Measurements from ENCODE around the gene FAM221B.
A peak's percentile ranks its signal among the peaks of the same experiment; 100 is the strongest.

FAM221B gene

DNA sequence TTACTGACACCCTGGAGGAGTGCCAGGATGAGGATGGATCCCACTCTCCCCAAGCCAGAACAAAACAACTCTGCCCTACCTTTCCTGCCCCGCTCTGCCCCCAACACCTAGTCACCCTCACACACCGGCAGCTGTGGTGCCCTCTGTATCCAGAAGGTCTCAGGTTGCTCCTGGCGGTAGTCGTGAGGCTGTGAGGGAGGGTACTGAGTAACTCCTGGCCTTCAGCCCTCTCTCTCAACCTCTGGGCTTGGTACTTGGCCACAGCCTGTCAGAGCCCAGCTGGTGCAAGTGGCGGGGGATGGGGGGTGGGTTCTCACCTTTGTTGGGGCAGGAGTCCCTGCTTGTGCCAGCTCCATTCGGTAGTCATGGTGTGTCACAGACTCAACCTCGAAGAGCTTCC is 18.4 kb downstream of the FAM221B start:
- no peak overlapping the region for H3K4me3 Mint-ChIP-seq
- H3K27ac Mint-ChIP-seq (ENCODE audit: low read depth), result no peak overlapping the region

GRCh38 chr9:35808433-35808832 is 20.1 kb downstream of the FAM221B start:
- H3K27ac Mint-ChIP-seq (ENCODE audit: low read depth), result no peak overlapping the region
- H3K27me3 Mint-ChIP-seq, result no peaks in the 10 kb centered on the region
- H3K36me3 Mint-ChIP-seq (ENCODE audit: insufficient read depth), result peaks cover 17% of the 10 kb centered on the region
- peaks cover 22% of the 10 kb centered on the region for H3K4me1 Mint-ChIP-seq
- no peaks in the 10 kb centered on the region for H3K9me3 Mint-ChIP-seq
- DNase-seq (ENCODE audit: low spot score in 2 of 2) (no peak), ATAC-seq (replicated peaks; ENCODE audit: extremely low read depth, poor library complexity, severe bottlenecking) (no peak)
- H3K4me3 Mint-ChIP-seq, result no peak overlapping the region

More for the DNA sequence above, 18.4 kb downstream of the FAM221B start:
- ATAC-seq (replicated peaks; ENCODE audit: extremely low read depth, poor library complexity, severe bottlenecking), result no peak
- Mint-ChIP-seq H3K36me3 (ENCODE audit: insufficient read depth) (peaks cover 24% of the 10 kb centered on the region), H3K4me1 (peaks cover 31% of the 10 kb centered on the region), H3K9me3 (no peaks in the 10 kb centered on the region), H3K27me3 (no peaks in the 10 kb centered on the region)
- no peak for DNase-seq (ENCODE audit: low spot score in 2 of 2)

GRCh38 chr9:35806101-35806500 is 22.4 kb downstream of the FAM221B start:
- Mint-ChIP-seq H3K27ac (ENCODE audit: low read depth) (no peak overlapping the region), H3K36me3 (ENCODE audit: insufficient read depth) (peaks cover 5% of the 10 kb centered on the region), H3K4me3 (no peak overlapping the region), H3K9me3 (no peaks in the 10 kb centered on the region), H3K4me1 (peaks cover 2% of the 10 kb centered on the region), H3K27me3 (no peaks in the 10 kb centered on the region)
- DNase-seq (ENCODE audit: low spot score in 2 of 2), result no peak
- no peak for ATAC-seq (replicated peaks; ENCODE audit: extremely low read depth, poor library complexity, severe bottlenecking)

DNA sequence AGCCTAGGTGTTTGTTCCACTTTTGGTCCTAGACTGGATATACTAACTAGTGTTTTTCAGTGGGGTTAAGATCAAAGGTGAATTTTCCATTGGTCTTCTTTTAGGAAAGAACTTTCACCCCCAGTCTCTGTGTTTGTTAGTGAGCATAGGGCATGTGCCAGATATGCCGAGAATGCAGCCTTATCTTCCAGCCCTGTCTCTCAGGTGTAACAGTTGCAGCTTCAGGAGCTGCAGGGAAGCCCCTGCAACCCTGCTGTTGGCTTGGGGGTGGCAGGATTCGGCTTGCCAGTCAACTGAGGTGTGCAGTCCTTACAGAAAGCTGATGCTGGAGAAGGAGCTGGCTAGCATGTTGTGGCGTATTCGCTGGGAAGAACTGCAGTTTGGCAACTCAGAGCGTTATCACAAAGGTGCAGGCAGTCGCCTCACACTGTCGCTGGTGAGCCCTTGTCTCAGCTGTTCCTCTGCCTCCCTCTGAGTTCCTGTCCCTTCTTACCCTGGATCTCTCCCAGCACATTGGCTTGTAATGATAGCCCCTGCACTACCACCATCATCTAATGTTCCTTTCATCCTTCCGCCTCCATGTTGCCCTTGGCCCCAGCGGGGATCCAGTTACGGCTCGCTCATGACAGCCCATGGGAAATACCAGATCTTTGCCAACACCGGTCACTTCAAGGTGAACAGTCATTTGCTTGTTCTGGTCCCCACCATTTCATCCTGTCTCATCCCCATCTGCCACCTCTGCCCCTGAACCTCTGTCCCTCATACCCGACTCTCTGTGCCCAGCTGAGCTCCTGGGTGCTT is 27.0 kb downstream of the FAM221B start:
- Mint-ChIP-seq H3K9me3 (no peaks in the 10 kb centered on the region), H3K4me3 (no peak overlapping the region), H3K27ac (ENCODE audit: low read depth) (no peak overlapping the region), H3K36me3 (ENCODE audit: insufficient read depth) (peaks cover 7% of the 10 kb centered on the region), H3K27me3 (no peaks in the 10 kb centered on the region), H3K4me1 (no peaks in the 10 kb centered on the region)
- ATAC-seq (replicated peaks; ENCODE audit: extremely low read depth, poor library complexity, severe bottlenecking), result no peak
- DNase-seq (ENCODE audit: low spot score in 2 of 2), result no peak

DNA sequence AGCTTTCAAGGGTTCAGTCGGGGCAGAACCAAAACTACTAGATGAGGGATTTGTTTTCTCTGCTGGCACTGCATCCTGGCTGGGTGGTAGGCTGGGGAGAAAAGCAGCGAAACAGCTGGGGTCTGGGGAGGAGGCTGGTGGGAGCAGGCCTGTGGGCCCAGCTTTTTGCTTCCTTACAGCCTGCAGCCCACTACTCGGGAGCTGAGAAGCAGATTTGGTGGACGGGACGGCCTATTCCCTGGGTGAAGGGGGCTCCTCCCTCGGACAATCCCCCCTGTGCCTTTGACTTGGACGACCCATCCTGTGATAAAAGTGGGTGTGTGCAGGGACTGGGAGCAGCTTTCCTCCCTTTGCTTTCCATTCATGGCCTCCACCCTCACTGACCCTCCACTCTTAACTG is 28.0 kb downstream of the FAM221B start:
- ATAC-seq (replicated peaks; ENCODE audit: extremely low read depth, poor library complexity, severe bottlenecking), result no peak
- Mint-ChIP-seq H3K4me1 (no peaks in the 10 kb centered on the region), H3K27ac (ENCODE audit: low read depth) (no peak overlapping the region), H3K27me3 (no peaks in the 10 kb centered on the region), H3K36me3 (ENCODE audit: insufficient read depth) (peaks cover 4% of the 10 kb centered on the region), H3K4me3 (no peak overlapping the region), H3K9me3 (no peaks in the 10 kb centered on the region)
- DNase-seq (ENCODE audit: low spot score in 2 of 2), result no peak

GRCh38 chr9:35798658-35799374 is 29.7 kb downstream of the FAM221B start:
- Mint-ChIP-seq H3K4me3 (no peak overlapping the region), H3K27ac (ENCODE audit: low read depth) (no peak overlapping the region), H3K9me3 (no peaks in the 10 kb centered on the region), H3K36me3 (ENCODE audit: insufficient read depth) (peaks cover 4% of the 10 kb centered on the region), H3K27me3 (no peaks in the 10 kb centered on the region), H3K4me1 (peaks cover 5% of the 10 kb centered on the region)
- DNase-seq (ENCODE audit: low spot score in 2 of 2) (no peak), ATAC-seq (replicated peaks; ENCODE audit: extremely low read depth, poor library complexity, severe bottlenecking) (no peak)

GRCh38 chr9:35797311-35798109 is 31.0 kb downstream of the FAM221B start:
- no peak overlapping the region for H3K27ac Mint-ChIP-seq (ENCODE audit: low read depth)
- H3K4me1 Mint-ChIP-seq, result peaks cover 13% of the 10 kb centered on the region
- H3K36me3 Mint-ChIP-seq (ENCODE audit: insufficient read depth), result peaks cover 7% of the 10 kb centered on the region
- no peak overlapping the region for H3K4me3 Mint-ChIP-seq
- no peaks in the 10 kb centered on the region for H3K9me3 Mint-ChIP-seq
- no peak for DNase-seq (ENCODE audit: low spot score in 2 of 2)
- no peak for ATAC-seq (replicated peaks; ENCODE audit: extremely low read depth, poor library complexity, severe bottlenecking)
- H3K27me3 Mint-ChIP-seq, result no peaks in the 10 kb centered on the region

- no peaks in the 10 kb centered on the region for H3K9me3 Mint-ChIP-seq
- H3K4me3 Mint-ChIP-seq, result no peak overlapping the region
- no peak for DNase-seq (ENCODE audit: low spot score in 2 of 2)
- ATAC-seq (replicated peaks; ENCODE audit: extremely low read depth, poor library complexity, severe bottlenecking), result no peak
- H3K4me1 Mint-ChIP-seq, result peaks cover 13% of the 10 kb centered on the region
- H3K36me3 Mint-ChIP-seq (ENCODE audit: insufficient read depth), result peaks cover 9% of the 10 kb centered on the region
- no peak overlapping the region for H3K27ac Mint-ChIP-seq (ENCODE audit: low read depth)
- H3K27me3 Mint-ChIP-seq, result no peaks in the 10 kb centered on the region
These were observed 32.8 kb downstream of the FAM221B start for GRCh38 chr9:35795695-35796094.

- no peaks in the 10 kb centered on the region for H3K27me3 Mint-ChIP-seq
- no peak overlapping the region for H3K4me3 Mint-ChIP-seq
- no peaks in the 10 kb centered on the region for H3K9me3 Mint-ChIP-seq
- no peak for DNase-seq (ENCODE audit: low spot score in 2 of 2)
- H3K4me1 Mint-ChIP-seq, result peaks cover 13% of the 10 kb centered on the region
- ATAC-seq (replicated peaks; ENCODE audit: extremely low read depth, poor library complexity, severe bottlenecking), result no peak
- H3K36me3 Mint-ChIP-seq (ENCODE audit: insufficient read depth), result peaks cover 7% of the 10 kb centered on the region
- peak overlapping the region; percentile 2 for H3K27ac Mint-ChIP-seq (ENCODE audit: low read depth)
These were observed 35.1 kb downstream of the FAM221B start for GRCh38 chr9:35793461-35793860.

- Mint-ChIP-seq H3K27me3 (no peaks in the 10 kb centered on the region), H3K9me3 (no peaks in the 10 kb centered on the region), H3K27ac (ENCODE audit: low read depth) (no peak overlapping the region), H3K4me1 (peaks cover 13% of the 10 kb centered on the region), H3K36me3 (ENCODE audit: insufficient read depth) (peaks cover 7% of the 10 kb centered on the region), H3K4me3 (no peak overlapping the region)
- DNase-seq (ENCODE audit: low spot score in 2 of 2), result no peak
- no peak for ATAC-seq (replicated peaks; ENCODE audit: extremely low read depth, poor library complexity, severe bottlenecking)
These were observed 35.7 kb downstream of the FAM221B start for GRCh38 chr9:35792826-35793225.

DNA sequence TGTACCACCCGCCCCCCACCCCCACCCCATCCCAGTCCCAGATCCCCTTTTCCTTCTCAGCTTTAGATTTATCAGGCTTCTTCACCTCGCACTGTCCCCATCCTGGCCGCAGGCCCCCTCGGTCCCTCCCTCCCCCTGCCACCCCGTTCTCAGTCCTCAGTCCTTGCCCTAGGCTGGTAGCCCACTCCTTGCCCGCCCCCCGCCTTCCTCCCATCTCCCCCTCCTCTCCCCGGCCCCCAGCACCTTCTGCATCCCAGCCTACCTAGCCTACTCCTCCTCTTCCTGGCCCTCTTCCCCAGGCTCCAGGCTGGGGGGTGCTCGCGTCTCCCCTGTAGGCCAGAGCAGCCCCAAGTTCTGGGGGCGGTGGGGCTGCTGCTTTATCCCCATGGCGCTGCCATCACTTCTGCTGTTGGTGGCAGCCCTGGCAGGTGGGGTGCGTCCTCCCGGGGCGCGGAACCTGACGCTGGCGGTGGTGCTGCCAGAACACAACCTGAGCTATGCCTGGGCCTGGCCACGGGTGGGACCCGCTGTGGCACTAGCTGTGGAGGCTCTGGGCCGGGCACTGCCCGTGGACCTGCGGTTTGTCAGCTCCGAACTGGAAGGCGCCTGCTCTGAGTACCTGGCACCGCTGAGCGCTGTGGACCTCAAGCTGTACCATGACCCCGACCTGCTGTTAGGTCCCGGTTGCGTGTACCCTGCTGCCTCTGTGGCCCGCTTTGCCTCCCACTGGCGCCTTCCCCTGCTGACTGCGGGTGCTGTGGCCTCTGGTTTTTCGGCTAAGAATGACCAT is 36.3 kb downstream of the FAM221B start:
- peaks cover 13% of the 10 kb centered on the region for H3K4me1 Mint-ChIP-seq
- DNase-seq (ENCODE audit: low spot score in 2 of 2) (no peak), ATAC-seq (replicated peaks; ENCODE audit: extremely low read depth, poor library complexity, severe bottlenecking) (no peak)
- no peaks in the 10 kb centered on the region for H3K27me3 Mint-ChIP-seq
- no peak overlapping the region for H3K27ac Mint-ChIP-seq (ENCODE audit: low read depth)
- no peaks in the 10 kb centered on the region for H3K9me3 Mint-ChIP-seq
- no peak overlapping the region for H3K4me3 Mint-ChIP-seq
- peaks cover 10% of the 10 kb centered on the region for H3K36me3 Mint-ChIP-seq (ENCODE audit: insufficient read depth)

GRCh38 chr9:35791297-35791921 is 37.1 kb downstream of the FAM221B start, which contains the start of gene NPR2:
Gene NPR2 (plus strand): TSS chr9:35791591. CDS start chr9:35792409, 818 bp downstream.
- DNase-seq (ENCODE audit: low spot score in 2 of 2) (no peak), ATAC-seq (replicated peaks; ENCODE audit: extremely low read depth, poor library complexity, severe bottlenecking) (no peak)
- Mint-ChIP-seq H3K27me3 (no peaks in the 10 kb centered on the region), H3K4me1 (peaks cover 13% of the 10 kb centered on the region), H3K36me3 (ENCODE audit: insufficient read depth) (peaks cover 14% of the 10 kb centered on the region), H3K4me3 (no peak within 1 kb of the TSS), H3K9me3 (no peaks in the 10 kb centered on the region), H3K27ac (ENCODE audit: low read depth) (peak within 1 kb of the TSS; percentile 61)

All from central memory CD8-positive, alpha-beta T cell (primary cell).